Cardiac septum (tissue), 1 donor: Measurements from ENCODE around the gene RALB. TPM values are rescaled to one million over a fixed set of nuclear protein-coding genes. Genes with fewer than 3 reads are reported as not detected.
A peak's percentile ranks its signal among the peaks of the same experiment; 100 is the strongest.

Experiments
- DNase-seq: peaks from one replicate; pipeline ENCODE4 v3.0.0-alpha.2; 2020; ENCODE audit warnings: low spot score
- intact Hi-C: fragments of 100-400 bp; cut with DNase I; formaldehyde crosslinking; loops from one replicate; pipeline ENCODE4 v1.14.0; 2022
- total RNA-seq: library from RNA; stranded (reverse); fragmentation: NEBNext Ultra II Directional; extraction: Animal tissue kit (Norgen Biotek cat#: 25700); gene quantifications from one replicate; pipeline ENCODE4 v1.2.1, GENCODE V29; 2021
- donor health status: DM: no; HTN: no; CAD: no.

The RALB gene
- total RNA-seq, 1 donor from 2014 or later, result 49.9 TPM

- peak; percentile 60 for DNase-seq
- intact Hi-C loops, result loop anchor here (10.0 kb wide), 1 partner anchor 59 kb away; no protein-coding TSS in a partner anchor
Observed at GRCh38 chr2:120255986-120256650, 3.5 kb downstream of the RALB start.

GRCh38 chr2:120256651-120257000 lies 4.0 kb downstream of the RALB start:
- intact Hi-C loops, result loop anchor here (10.0 kb wide), 1 partner anchor 58 kb away; no protein-coding TSS in a partner anchor

DNA sequence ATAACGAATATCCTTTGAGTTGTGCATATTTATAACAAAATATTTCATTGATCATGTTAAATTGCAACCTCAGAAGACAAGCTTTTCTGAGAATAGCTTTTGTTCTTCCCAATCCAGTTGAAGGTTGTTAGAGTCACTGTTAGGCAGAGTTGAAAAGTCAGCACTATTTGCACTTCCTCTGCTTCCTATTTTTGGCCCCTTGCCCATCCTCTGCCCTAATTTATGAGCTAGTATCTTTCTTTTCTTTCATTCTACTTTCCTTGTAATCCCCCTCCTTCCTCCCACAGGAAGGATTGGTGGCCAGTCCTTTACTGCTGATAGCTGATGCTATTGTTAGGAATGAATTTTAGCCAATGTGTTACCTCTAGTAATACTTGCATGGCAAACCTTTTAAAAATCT lies 4.9 kb downstream of the RALB start:
- intact Hi-C loops, result loop anchor here (10.0 kb wide), 1 partner anchor 57 kb away; no protein-coding TSS in a partner anchor
- peak; percentile 26 for DNase-seq

More at GRCh38 chr2:120256651-120257000, 4.0 kb downstream of the RALB start:
- DNase-seq, result no peak

DNA sequence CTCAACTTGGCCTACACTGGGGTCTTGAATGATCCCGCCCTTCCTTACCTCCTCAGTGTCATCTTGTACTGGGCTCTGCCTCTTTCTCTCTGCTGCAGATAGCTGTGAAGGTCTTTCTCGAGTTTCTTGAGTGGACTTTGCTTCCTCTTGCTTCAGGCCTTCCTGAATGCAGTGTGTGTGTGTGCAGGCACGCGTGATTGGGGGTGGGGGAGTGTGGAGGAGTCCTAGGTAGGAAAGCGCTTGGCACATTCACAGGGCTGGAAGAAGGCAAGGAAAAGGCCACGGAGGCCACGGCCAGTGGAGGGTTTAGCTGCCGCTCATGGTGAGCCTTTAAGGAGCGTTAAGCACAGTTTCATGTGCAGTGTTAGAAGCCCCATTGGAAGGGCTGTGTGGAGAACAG lies 5.5 kb downstream of the RALB start:
- DNase-seq, result peak; percentile 41
- intact Hi-C loops, result loop anchor here (10.0 kb wide), 1 partner anchor 57 kb away; no protein-coding TSS in a partner anchor

- intact Hi-C loops, result loop anchor here (10.0 kb wide), 1 partner anchor 55 kb away; no protein-coding TSS in a partner anchor
- peak; percentile 59 for DNase-seq
Observed at GRCh38 chr2:120259939-120260338, 7.3 kb downstream of the RALB start.

GRCh38 chr2:120260736-120261135 lies 8.1 kb downstream of the RALB start:
- DNase-seq, result no peak
- intact Hi-C loops, result no loop called here

GRCh38 chr2:120261387-120262006 lies 8.8 kb downstream of the RALB start:
- intact Hi-C loops, result no loop called here
- DNase-seq, result peak; percentile 29

DNA sequence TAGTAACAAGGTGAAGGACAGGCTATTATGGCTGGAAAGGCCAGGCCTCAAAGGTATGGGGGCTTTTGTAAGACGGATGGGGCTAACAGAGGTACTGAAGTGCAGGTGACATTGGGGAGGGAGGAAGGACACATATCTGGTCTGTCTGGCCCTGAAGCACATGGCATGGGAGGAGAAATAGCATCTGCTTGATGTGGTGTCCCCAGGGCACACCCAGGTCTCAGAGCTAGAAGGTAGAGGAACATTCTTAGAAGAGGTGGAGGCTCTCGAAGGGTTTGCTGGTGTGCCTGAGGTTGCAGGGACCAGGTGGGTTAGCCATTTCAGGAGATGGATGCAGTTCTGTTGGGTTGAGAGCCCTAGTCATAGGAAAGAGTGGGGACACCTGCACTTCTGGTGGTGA lies 9.5 kb downstream of the RALB start:
- intact Hi-C loops, result no loop called here

GRCh38 chr2:120262761-120263428 lies 10.2 kb downstream of the RALB start:
- intact Hi-C loops, result no loop called here

More for the DNA sequence above, 9.5 kb downstream of the RALB start:
- DNase-seq, result peak; percentile 44

GRCh38 chr2:120265006-120265405 lies 12.4 kb downstream of the RALB start:
- intact Hi-C loops, result no loop called here
- DNase-seq, result peak; percentile 73

More at GRCh38 chr2:120262761-120263428, 10.2 kb downstream of the RALB start:
- DNase-seq, result peak; percentile 17

- intact Hi-C loops, result no loop called here
- no peak for DNase-seq
Observed at GRCh38 chr2:120267348-120267747, 14.7 kb downstream of the RALB start.

GRCh38 chr2:120269076-120269744 lies 16.6 kb downstream of the RALB start:
- intact Hi-C loops, result no loop called here
- DNase-seq, result no peak

- no peak for DNase-seq
- intact Hi-C loops, result no loop called here
Observed at GRCh38 chr2:120269816-120270215, 17.2 kb downstream of the RALB start.

DNA sequence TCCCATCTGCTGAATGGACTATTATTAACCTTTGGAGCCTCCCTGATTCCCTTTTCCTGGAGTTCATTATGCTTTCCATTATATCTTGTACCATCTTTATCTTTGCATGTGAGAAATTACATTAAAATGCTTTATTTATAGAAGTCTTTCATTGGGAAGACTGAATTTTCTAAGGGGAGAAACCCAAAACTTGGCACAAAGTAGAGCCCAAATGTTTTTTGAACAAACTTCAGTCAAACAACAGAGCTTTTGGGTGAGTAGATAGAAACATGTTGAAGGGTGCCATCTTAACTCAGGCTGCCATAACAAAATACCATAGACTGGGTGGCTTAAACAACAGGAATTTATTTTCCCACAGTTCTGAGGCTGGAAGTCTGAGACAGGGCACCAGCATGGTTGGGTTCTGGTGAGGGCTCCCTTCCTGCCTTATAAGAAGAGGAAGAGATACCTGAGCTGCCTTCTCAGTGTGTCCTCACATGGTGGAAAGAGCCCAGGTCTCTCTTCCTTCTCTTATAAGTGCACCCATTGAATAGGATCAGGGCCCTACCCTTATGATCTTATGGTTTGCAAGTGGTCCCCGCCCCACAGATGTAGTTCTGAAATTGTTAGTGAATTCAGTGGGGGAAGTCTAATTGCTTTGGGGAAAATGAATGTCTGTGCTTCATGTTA lies 19.2 kb downstream of the RALB start:
- no peak for DNase-seq
- intact Hi-C loops, result no loop called here

DNA sequence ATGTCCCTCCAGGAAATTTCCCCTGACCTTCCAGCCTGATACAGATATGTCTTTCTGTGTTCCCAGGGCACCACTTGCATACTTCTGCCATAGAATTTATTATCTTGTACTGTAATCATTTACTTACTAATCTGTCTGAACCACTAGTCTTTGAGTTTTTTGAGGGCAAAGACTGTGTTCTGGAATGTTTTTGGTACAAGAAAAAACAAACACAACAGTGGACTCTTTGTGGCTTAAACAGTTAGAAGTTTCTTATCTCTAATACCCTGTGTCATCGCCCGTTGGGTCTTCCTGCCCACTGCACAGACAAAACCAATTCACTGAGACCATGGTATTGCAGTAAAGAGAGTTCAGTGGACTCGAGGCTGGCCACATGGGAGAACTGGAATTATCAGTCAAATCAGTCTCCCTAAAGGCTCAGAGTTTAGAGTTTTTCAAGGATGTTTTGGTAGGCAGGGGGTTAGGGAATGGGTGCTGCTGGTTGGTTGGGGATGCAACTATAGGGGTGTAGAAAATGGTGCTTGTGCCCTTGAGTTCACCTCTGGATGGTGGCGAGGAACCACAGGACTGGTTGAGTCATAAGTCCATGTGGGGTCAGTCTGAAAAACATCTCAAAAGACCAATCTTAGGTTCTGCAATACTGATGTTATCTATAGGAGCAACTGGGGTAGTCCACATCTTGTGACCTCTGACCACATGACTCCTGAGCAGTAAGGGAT lies 20.3 kb downstream of the RALB start:
- no peak for DNase-seq
- intact Hi-C loops, result no loop called here

DNA sequence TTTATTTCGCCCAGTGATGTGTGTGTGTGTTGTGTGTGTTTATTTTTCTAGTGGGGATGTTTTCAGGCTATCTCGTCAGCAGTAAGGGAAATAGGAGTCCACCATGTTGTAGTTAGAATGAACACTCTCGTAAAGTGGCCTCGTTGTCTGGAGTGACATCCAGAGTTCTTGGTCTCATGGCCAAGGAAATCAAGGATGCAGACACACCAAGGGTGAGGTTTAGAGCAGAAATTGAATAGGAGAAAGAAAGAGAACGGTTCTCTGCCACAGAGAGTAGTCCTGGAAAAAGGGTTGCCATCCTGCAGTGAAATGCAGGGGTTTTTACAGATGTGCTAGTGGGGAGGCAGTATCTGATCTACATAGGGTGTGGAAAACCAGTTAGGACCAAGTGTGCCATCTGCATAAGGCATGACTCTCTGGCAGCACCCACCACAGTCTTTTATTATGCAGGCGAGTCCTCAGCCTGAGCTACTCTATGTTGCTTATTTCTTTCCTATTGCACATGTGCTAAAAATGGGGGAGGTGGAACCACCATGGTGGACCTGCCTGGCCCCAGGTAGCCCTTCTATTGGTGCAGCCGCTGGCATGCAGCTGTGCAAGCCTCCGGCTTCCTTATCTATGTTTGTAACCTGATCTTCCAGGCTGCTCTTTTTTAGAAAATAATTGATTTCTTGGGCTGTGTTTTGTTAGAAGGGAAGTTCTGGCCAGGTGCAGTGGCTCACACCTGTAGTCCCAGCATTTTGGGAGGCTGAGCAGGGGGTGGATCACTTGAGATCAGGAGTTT lies 23.2 kb downstream of the RALB start:
- intact Hi-C loops, result no loop called here
- no peak for DNase-seq

DNA sequence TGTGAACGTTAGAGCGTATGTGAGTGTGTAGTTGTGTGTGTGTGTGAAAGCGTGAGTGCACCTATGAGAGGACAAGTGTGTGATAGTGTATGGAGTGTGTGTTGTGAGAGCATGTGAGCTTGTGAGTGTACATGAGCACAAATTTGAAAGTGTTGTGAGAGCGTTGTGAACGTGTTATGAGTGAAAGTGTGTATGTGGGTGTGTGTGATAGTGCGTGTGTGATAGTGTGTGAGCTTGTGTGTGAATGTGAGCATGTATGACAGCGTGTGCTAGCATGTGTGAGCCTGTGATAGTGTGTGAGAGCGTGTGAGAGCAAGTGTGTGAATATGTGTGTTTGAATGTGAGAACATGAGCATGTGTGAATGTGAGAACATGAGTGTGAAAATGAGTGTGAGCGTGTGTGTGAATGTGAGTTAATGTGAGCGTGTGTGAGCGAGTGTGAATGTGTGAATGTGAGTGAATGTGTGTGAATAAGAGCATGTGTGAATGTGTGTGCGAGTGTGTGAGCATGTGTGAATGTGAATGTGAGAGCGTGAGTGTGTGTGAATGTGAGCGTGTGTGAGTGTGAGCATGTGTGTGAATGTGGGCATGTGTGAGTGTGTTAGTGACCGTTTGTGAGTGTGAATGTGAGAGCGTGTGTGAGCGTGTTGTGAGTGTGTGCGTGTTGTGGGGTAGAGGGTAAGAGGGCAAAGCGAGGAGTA lies 25.0 kb downstream of the RALB start:
- DNase-seq, result no peak
- intact Hi-C loops, result no loop called here

DNA sequence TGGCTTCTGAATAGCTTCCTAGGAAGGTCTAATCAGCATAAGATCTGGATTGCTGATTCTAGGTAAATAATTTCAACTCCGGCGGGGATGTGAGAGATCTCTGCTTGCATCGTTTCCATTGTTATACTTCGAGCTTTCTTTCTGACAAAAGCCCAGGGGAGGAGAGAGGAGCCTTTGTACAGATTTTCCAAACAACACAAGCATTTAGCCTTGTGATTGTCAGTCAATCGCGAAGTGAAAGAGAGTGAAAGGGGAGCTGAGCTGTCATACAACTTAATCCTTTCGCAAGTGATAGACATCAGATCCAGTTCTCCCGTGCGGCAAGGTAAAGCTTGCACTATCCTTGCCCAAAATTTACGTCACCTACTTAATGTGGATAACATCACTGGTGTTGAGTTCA lies 26.2 kb downstream of the RALB start:
- intact Hi-C loops, result no loop called here

More for the DNA sequence above, 26.2 kb downstream of the RALB start:
- no peak for DNase-seq
